NCI-H345 treated with DMSO at 0.1 percent for 48 hours (cell line): Measurements from ENCODE around the gene SGK1.

Experiments
- DNase-seq: peaks from one replicate; lab custom pipeline; 2025; ENCODE audit not compliant: unreplicated experiment; lab: John Stamatoyannopoulos, UW

The SGK1 gene

DNA sequence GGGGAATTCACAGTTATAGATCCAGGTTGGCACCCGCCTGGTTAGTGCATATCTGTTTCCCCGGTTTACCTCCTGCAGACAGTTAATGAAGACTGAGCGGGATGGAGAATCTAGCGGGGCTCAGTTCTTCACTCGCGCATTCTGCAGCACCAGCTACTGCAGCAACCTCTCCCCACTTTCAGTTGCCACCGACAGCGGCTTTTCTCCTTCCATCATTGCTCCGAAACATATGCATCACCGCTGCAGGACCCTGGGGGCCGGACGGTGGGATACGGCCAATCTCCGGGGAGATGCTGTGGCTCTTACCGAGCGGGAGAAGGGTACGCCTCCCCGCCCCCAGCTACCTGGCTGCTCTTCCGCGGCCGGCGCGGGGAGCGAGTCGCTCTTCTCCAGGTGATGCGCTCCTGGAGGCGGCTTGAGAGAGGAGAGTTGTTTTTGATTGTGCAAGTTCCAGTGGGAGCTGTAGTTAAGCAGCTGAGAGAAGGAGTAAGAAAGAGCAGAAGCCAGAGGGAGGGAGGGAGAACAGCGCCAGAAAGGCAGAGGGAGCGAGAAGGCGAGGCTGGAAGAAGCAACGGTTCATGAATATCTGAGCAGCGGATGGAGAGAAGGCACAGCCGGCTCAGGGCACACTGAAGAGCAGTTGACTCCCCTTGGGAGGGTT, at the start of gene SGK1:
Gene SGK1, minus strand, starts transcription at position 642 of the 661 bp plus-strand sequence. CDS start 652 bp downstream, outside the sequence.
- peak; percentile 78 for DNase-seq

DNA sequence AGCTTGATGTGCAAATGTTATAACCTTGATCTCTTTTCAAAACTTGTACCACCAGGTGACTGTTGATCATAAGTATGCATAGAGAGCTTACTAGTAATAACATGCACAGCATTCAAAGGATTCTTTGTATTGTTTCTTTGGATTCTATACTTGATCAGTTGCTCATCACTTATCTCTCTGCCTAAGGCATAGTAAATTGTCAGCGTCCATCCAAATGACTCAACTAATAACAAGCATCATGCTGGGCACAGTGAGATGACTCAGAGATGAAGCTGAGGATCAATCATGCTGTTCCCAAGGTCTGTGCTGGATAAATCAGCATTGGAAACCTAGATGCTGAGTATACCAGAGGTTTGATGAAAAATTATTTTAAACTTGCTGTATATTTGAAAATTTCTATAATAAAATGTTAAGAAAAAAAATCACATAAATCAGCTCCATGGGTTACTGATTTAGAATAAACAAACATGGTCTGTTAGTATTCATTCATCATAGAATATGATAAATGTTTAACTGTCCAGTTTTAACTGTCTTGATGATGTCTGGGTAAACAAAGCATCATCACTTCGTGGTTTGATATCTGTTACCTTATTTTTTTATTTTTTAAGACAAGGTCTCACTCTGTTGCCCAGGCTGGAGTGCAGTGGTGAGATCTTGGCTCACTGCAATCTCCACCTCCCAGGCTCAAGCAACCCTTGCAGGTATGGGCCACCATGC, 45.6 kb upstream of the SGK1 start:
- no peak for DNase-seq

- no peak for DNase-seq
Observed at GRCh38 chr6:134361011-134361410, 43.1 kb upstream of the SGK1 start.

DNA sequence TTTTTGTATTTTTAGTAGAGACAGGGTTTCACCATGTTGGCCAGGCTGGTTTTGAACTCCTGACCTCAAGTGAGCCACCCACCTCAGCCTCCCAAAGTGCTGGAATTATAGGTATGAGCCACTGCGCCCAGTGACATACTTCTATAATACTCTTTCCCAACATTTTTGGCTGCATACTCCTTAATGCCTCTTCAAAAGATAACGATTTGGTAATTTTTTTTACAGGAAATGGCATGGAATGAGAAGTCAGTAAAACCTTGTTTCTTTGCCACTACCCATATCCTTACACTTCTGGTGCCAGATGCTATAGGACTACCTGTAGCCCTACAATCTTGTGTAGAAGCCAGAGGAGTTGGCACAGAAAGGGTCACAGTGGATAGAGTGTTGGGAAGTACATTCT, 41.4 kb upstream of the SGK1 start:
- DNase-seq: no peak

- no peak for DNase-seq
Observed at GRCh38 chr6:134358320-134358719, 40.4 kb upstream of the SGK1 start.

GRCh38 chr6:134357022-134357487, 39.1 kb upstream of the SGK1 start:
- DNase-seq: no peak

- no peak for DNase-seq
Observed at GRCh38 chr6:134356405-134356804, 38.5 kb upstream of the SGK1 start.

- no peak for DNase-seq
Observed at GRCh38 chr6:134352786-134353480, 35.0 kb upstream of the SGK1 start.

- DNase-seq: no peak
Observed at GRCh38 chr6:134351615-134352474, 33.9 kb upstream of the SGK1 start.

DNA sequence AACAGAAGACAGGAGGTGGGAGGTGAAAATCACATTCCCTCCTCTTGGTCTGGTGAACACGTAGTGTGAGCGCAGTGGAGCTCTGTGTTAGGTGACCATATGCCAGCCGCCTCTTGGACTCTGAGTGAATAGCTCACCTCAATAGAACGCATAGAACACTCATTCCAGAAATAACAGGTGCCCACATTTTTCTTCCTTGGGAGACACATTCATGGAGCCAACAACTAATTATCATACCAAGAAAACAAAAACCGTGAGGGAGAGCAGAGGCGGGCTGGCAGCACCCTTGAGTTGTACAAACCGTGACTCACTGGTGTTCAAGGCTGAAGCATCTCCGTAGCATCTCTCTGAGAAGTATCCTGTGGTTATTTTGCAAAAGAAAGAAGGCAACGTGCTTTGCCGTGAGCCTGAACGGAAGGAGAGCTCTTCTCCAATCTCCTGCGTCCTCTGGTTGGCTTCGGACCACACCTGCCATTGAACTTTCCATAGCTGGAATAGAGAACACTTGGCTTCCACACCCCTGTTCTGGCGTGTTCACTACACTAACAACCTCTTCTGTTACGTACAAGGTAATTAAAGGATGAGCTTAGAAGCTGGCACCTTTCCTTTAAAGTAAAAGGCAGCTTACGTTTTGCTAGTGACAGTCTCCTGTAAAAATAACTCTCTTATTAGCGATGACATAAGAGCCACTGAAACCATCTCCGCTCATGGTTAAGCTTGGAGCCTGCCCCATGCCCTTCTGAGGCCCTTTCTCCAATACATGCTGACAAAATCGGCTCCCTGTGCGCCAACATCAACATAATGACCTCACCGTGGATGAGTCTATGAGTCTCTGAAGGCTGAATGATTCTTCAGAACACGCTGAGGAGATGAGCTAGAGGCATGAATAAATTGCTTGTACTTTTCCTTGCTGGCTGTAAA, 30.2 kb upstream of the SGK1 start:
- no peak for DNase-seq

- DNase-seq: no peak
Observed at GRCh38 chr6:134346932-134347545, 29.1 kb upstream of the SGK1 start.

- no peak for DNase-seq
Observed at GRCh38 chr6:134345789-134346188, 27.9 kb upstream of the SGK1 start.

DNA sequence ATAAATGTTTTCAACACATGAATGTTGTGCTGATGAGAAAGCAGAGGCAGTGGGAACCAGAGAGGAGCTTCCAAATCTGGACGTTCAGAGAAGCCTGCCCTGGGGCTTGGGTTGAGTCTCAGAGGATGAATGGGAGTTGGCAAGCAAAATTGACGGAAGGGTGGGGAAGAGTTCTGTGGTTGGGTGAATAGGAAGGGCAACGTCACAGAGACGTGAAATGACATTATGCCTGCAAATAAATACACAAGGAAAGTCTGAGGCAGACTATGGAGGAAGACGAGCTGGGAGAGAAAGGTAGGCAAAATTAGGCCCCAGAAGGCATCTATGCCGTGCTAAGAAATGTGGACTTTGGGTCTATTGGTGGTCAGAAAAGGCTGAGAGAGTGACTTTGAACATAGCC, 25.2 kb upstream of the SGK1 start:
- DNase-seq: no peak

- DNase-seq: no peak
Observed at GRCh38 chr6:134341999-134342567, 24.2 kb upstream of the SGK1 start.

DNA sequence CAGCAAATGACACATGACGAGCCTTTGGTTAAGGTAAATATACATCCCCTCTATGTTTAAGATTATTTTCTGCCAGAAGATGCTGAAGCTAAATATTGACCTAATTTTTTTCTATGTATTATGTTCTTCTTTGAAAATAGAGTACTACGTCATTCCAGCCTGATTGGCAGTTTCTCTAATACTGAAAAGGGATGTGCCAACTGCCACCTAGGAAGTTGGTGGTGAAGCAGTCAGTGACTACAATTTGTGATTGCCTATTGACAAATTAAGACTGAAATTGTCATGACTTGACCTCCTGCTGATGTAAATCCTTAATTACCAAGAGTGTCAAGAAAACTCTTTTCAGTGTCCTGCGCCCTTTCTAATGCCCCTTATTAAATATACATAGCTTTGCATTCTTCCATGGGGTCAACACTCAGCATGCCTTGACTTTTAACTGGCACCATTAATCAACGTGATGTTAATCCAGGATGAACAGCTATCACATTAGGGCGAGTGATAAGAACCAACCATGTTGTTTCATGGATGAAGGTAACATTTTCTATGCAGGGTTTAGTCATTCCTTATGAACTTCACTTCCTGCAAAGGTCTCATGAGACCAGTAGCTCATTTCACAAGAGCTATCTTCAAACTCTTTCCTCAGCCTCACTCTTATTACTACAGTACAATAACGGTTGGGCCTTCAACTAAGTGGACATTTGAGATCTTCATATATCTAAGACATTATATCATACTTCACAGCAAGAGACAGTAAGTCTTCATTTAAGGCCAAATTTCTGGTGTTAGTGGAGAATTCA, 22.5 kb upstream of the SGK1 start:
- DNase-seq: no peak

DNA sequence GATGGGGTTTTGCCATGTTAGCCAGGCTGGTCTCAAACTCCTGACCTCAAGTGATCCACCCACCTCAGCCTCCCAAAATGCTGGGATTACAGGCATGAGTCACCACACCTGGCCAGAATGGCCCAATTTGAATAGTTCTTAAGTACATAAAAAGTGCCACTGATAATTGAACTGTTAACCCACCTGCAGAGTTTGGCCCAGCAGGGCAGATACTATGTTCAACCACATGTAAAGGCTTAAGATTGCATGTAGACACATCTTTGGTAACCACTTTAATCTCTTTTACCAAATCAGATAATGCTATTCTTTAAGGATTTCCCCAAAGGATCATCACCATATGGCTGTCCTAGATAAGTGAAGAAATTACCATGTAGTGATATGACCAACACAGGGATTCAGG, 21.3 kb upstream of the SGK1 start:
- DNase-seq: no peak

DNA sequence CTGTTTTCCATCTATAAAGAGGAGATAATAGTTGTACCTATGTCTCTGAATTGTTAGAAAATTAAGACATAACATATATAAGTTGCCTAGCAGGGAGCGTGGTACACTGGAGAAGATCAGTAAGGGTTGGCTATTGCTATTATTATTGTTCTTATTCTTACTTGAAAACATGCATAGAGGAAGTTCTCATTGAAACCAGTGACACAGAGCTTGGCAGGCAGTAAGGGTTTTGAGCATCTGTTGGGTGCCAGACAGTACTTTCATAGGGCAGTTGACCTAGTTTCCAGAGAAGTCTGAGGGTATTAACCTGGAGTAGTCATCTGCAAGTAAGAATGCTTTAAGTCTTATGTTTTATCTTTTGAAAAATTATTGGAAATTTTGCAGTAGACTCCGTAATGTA, 13.3 kb upstream of the SGK1 start:
- no peak for DNase-seq

- no peak for DNase-seq
Observed at GRCh38 chr6:134330555-134330954, 12.6 kb upstream of the SGK1 start.
